IMR-90 (cell line): Measurements from ENCODE around the gene PPP1R3F. TPM values are rescaled to one million over a fixed set of nuclear protein-coding genes. Genes with fewer than 3 reads are reported as not detected.

Experiments used
- ATAC-seq: fragments of 200-7000 bp; cut with Tn5 transposase; 2 replicates; pipeline ENCODE4 v1.9.1; 2020; ENCODE audit warnings: low read depth, mild to moderate bottlenecking, moderate library complexity
- BruUV-seq: library from RNA; stranded (reverse); fragments of 400-500 nt; replicated peaks from 2 replicates; lab custom pipeline; 2021; lab: Mats Ljungman, UMichigan
- CTCF ChIA-PET: fragments of 300-600 bp; formaldehyde crosslinking; extraction: SDS; loops from one replicate; lab custom pipeline; 2021; ENCODE audit warnings: antibody characterized with exemption; lab: Yijun Ruan, JAX
- POLR2A ChIA-PET: fragments of 300-600 bp; sonication (Branson Sonifier 250); formaldehyde crosslinking; loops from one replicate; lab custom pipeline; 2022; ENCODE audit warnings: antibody characterized with exemption; ENCODE audit not compliant: unreplicated experiment; lab: Charles Lee
- DNase-seq: peaks from one replicate; pipeline ENCODE4 v3.0.0; 2013
- H2AFZ ChIP-seq: replicated peaks from 2 replicates; pipeline ENCODE3; 2013; ENCODE audit warnings: low read length, mild to moderate bottlenecking; ENCODE audit not compliant: poor library complexity
- H2AK5ac ChIP-seq: 2 replicates; pipeline ENCODE4 v1.6.1; 2013; ENCODE audit warnings: low read depth, low read length, inconsistent platforms
- H2AK9ac ChIP-seq: replicated peaks from 2 replicates; pipeline ENCODE3; 2013; ENCODE audit warnings: mild to moderate bottlenecking, low read depth, low read length, moderate library complexity; ENCODE audit not compliant: poor library complexity
- H2BK120ac ChIP-seq: 2 replicates; pipeline ENCODE4 v1.6.1; 2013; ENCODE audit warnings: low read depth, low read length, inconsistent platforms
- H2BK15ac ChIP-seq: 3 replicates; pipeline ENCODE4 v1.6.1; 2013; ENCODE audit warnings: low read depth, low read length, inconsistent platforms
- H2BK20ac ChIP-seq: 2 replicates; pipeline ENCODE4 v1.6.1; 2013; ENCODE audit warnings: low read depth, mild to moderate bottlenecking, inconsistent platforms, low read length, moderate library complexity
- H2BK5ac ChIP-seq: 2 replicates; pipeline ENCODE4 v1.6.1; 2013; ENCODE audit warnings: mild to moderate bottlenecking, low read depth, low read length, inconsistent platforms; ENCODE audit not compliant: poor library complexity, severe bottlenecking
- H3K14ac ChIP-seq: replicated peaks from 2 replicates; pipeline ENCODE4 v1.6.1; 2013; ENCODE audit warnings: low read depth, low read length, inconsistent platforms
- H3K18ac ChIP-seq: 2 replicates; pipeline ENCODE4 v1.6.1; 2013; ENCODE audit warnings: low read depth, low read length, control low read depth
- H3K23ac ChIP-seq: 2 replicates; pipeline ENCODE4 v1.6.1; 2013; ENCODE audit warnings: low read depth, low read length, inconsistent platforms
- H3K27ac ChIP-seq: 2 replicates; pipeline ENCODE4 v1.5.1; 2013; ENCODE audit warnings: mild to moderate bottlenecking, control low read depth, low read length; ENCODE audit not compliant: insufficient read depth
- H3K27me3 ChIP-seq: 2 replicates; pipeline ENCODE4 v1.6.1; 2013; ENCODE audit warnings: low read length; ENCODE audit not compliant: control insufficient read depth, insufficient read depth
- H3K36me3 ChIP-seq: 2 replicates; pipeline ENCODE4 v1.6.1; 2013; ENCODE audit warnings: low read length, mixed read lengths; ENCODE audit not compliant: control insufficient read depth, insufficient read depth
- H3K4ac ChIP-seq: 2 replicates; pipeline ENCODE4 v1.6.1; 2013; ENCODE audit warnings: low read depth, low read length, inconsistent platforms
- H3K4me1 ChIP-seq: 2 replicates; pipeline ENCODE4 v1.6.1; 2013; ENCODE audit warnings: low read length, mixed read lengths; ENCODE audit not compliant: control insufficient read depth, insufficient read depth
- H3K4me2 ChIP-seq: 2 replicates; pipeline ENCODE4 v1.6.1; 2013; ENCODE audit warnings: low read depth, mild to moderate bottlenecking, control low read depth, low read length, moderate library complexity
- H3K4me3 ChIP-seq: 2 replicates; pipeline ENCODE4 v1.5.1; 2013; ENCODE audit warnings: low read depth, mild to moderate bottlenecking, control low read depth, low read length, moderate library complexity; ENCODE audit not compliant: insufficient read depth
- H3K56ac ChIP-seq: 2 replicates; pipeline ENCODE4 v1.6.1; 2013; ENCODE audit warnings: low read length, inconsistent platforms; ENCODE audit not compliant: insufficient read depth; ENCODE audit errors: extremely low read depth
- H3K79me1 ChIP-seq, 2 experiments: 2 replicates each; pipeline ENCODE4 v1.6.1; 2013; ENCODE audit warnings: low read length in 2 of 2, inconsistent platforms in 1 of 2, low read depth in 1 of 2
- H3K9ac ChIP-seq: 2 replicates; pipeline ENCODE4 v1.6.1; 2013; ENCODE audit warnings: low read depth, low read length, control low read depth
- H3K9me1 ChIP-seq: 2 replicates; pipeline ENCODE4 v1.6.1; 2013; ENCODE audit warnings: low read length, inconsistent platforms; ENCODE audit not compliant: insufficient read depth
- H3K9me3 ChIP-seq: 2 replicates; pipeline ENCODE4 v1.6.1; 2013; ENCODE audit warnings: low read length; ENCODE audit not compliant: control insufficient read depth, insufficient read depth
- H4K20me1 ChIP-seq: 2 replicates; pipeline ENCODE4 v1.6.1; 2013; ENCODE audit warnings: low read length, inconsistent platforms; ENCODE audit not compliant: insufficient read depth
- H4K5ac ChIP-seq: 2 replicates; pipeline ENCODE4 v1.6.1; 2013; ENCODE audit warnings: mild to moderate bottlenecking, low read depth, low read length, control low read depth
- H4K8ac ChIP-seq, 2 experiments: 2 replicates each; pipeline ENCODE4 v1.6.1; 2013; ENCODE audit warnings: low read depth in 2 of 2, low read length in 2 of 2, control low read depth in 1 of 2, inconsistent platforms in 1 of 2
- H4K91ac ChIP-seq: 2 replicates; pipeline ENCODE4 v1.6.1; 2013; ENCODE audit warnings: low read depth, low read length, inconsistent platforms; ENCODE audit not compliant: insufficient read depth
- RCOR1 ChIP-seq: IDR thresholded peaks from 2 replicates; pipeline ENCODE4 v1.6.1; 2012; ENCODE audit warnings: mild to moderate bottlenecking, low read length, improper control_type of control experiment; ENCODE audit not compliant: insufficient replicate concordance
- WGBS, 2 experiments: methylation state at CpG; one replicate each; pipeline versions ENCODE4 v1.1.5 to v1.1.7; 2013; ENCODE audit warnings: missing lambda C conversion rate in 2 of 2; ENCODE audit not compliant: insufficient read length in 1 of 2; ENCODE audit errors: extremely low coverage in 2 of 2; 5-methylcytosine and 5-hydroxymethylcytosine counted together
- dilution Hi-C: fragments of 300-500 bp; cut with HindIII; formaldehyde crosslinking; loops from one replicate; pipeline ENCODE4 v1.14.3; 2018; ENCODE audit warnings: low sequenced_read_pairs; ENCODE audit not compliant: unreplicated experiment
- in situ Hi-C: fragments of 300-500 bp; cut with MboI; formaldehyde crosslinking; loops from 3 replicates; pipeline ENCODE4 v1.14.3; 2019; ENCODE audit warnings: low sequenced_read_pairs, inconsistent platforms, mixed read lengths
- intact Hi-C: fragments of 100-400 bp; cut with micrococcal nuclease; formaldehyde crosslinking; loops from 2 replicates; pipeline ENCODE4 v1.10.0; 2022
- polyA plus RNA-seq, 3 experiments: library from polyadenylated mRNA; depleted of rRNA; stranded (reverse); fragments of >200 nt; gene quantifications; 2 replicates each; pipeline ENCODE4 v1.2.3, GENCODE V29; 2012; ENCODE audit warnings: low replicate concordance in 1 of 3
- total RNA-seq: library from RNA; depleted of rRNA; stranded (reverse); fragments of >200 nt; gene quantifications from 2 replicates; pipeline ENCODE4 v1.2.3, GENCODE V29; 2012
- TF ChIP-seq, protein P1 (sequence below): fragments of 150-350 bp; IDR thresholded peaks from 2 replicates; pipeline ENCODE4 v1.6.1; 2016; ENCODE audit warnings: low read depth, mild to moderate bottlenecking, low read length, moderate library complexity, borderline replicate concordance

Gene PPP1R3F
- total and polyA plus RNA-seq, 2 of the 4 experiments (the other 2 are of a cell fraction) = 0.72 to 1.7 TPM

DNA sequence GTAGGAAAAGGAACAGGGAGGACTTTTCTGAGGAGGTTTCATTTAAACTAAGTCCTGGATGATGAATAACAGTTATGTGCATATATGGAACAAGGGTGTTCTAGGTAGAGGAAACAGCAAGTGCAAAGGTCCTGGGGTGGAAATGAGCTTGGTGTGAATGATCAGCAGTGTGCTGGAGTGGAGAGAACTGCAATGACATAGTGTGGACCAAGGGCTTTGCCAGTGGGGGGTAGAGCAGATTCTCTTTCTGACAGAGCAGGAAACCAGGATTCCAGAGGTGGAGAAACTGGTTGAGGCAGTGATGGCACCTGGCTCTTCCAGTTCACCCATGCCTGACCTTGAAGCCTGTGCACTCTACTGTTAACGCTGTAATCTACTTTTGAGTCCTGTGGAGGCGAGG is 1.7 kb downstream of the PPP1R3F start (continued):
- no peak for TF ChIP-seq RCOR1

- H4K5ac ChIP-seq = no peak overlapping the region
- H3K4me2 ChIP-seq = no peak overlapping the region
- peaks cover 30 to 36% of the 10 kb centered on the region in 2 experiments for H3K79me1 ChIP-seq
- H3K18ac ChIP-seq = no peak overlapping the region
- TF ChIP-seq, protein P1, sequence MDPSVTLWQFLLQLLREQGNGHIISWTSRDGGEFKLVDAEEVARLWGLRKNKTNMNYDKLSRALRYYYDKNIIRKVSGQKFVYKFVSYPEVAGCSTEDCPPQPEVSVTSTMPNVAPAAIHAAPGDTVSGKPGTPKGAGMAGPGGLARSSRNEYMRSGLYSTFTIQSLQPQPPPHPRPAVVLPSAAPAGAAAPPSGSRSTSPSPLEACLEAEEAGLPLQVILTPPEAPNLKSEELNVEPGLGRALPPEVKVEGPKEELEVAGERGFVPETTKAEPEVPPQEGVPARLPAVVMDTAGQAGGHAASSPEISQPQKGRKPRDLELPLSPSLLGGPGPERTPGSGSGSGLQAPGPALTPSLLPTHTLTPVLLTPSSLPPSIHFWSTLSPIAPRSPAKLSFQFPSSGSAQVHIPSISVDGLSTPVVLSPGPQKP = no peak
- H2BK15ac ChIP-seq = no peak overlapping the region
- no peak overlapping the region for H2AK9ac ChIP-seq
- intact Hi-C loops = no loop called here
- no peak for DNase-seq
- no peak overlapping the region for H4K91ac ChIP-seq
- H3K4ac ChIP-seq = no peak overlapping the region
- H2BK5ac ChIP-seq = no peak overlapping the region
- H3K9me1 ChIP-seq = peaks cover 4% of the 10 kb centered on the region; the same call in 1 of the 2 replicates
- no peak overlapping the region for H2BK20ac ChIP-seq
- H3K27ac ChIP-seq = no peak overlapping the region
- 0 out of 2 replicates have a peak, but pooled peaks cover 2% of the 10 kb centered on the region for H3K4me1 ChIP-seq
- H3K56ac ChIP-seq = no peak overlapping the region
- no peaks in the 10 kb centered on the region for H3K9me3 ChIP-seq
- H3K36me3 ChIP-seq = peaks cover 2% of the 10 kb centered on the region; the same call in 1 of the 2 replicates
- no peak overlapping the region for H2BK120ac ChIP-seq
- no peak overlapping the region for H2AK5ac ChIP-seq
- no peaks in the 10 kb centered on the region for H3K27me3 ChIP-seq
- no CpG with 5 or more reads among the region's 6 CpGs for WGBS, 2 experiments
- dilution Hi-C loops = no loop called here
- ATAC-seq = no peak
- BruUV-seq = no TSS peak
- no peak overlapping the region for H3K14ac ChIP-seq
- H4K8ac ChIP-seq = no peak overlapping the region
- ChIA-PET CTCF (no interaction called here), POLR2A (no interaction called here)
- no peak overlapping the region for H3K4me3 ChIP-seq
- H2AFZ ChIP-seq = no peak overlapping the region
- H3K23ac ChIP-seq = no peak overlapping the region
- H3K9ac ChIP-seq = no peak overlapping the region
- in situ Hi-C loops = no loop called here
- H4K20me1 ChIP-seq = peaks cover 8% of the 10 kb centered on the region; the same call in 1 of the 2 replicates
Measured at GRCh38 chrX:49272421-49272820, 2.8 kb downstream of the PPP1R3F start.
